HepG2 (cell line): Measurements from ENCODE around the gene ROMO1. TPM values are rescaled to one million over a fixed set of nuclear protein-coding genes. Genes with fewer than 3 reads are reported as not detected.

Experiments used
- AKNA ChIP-seq: sonication (generic); formaldehyde crosslinking; IDR thresholded peaks from 2 replicates; pipeline ENCODE4 v1.4.0; 2020; ENCODE audit warnings: missing genetic modification reagents, borderline replicate concordance
- FOXK2 ChIP-seq: fragments of 450-650 bp; IDR thresholded peaks from 2 replicates; pipeline ENCODE4 v1.6.1; 2016
- HBP1 ChIP-seq: IDR thresholded peaks from 2 replicates; pipeline ENCODE4 v1.6.1; 2016; ENCODE audit warnings: low read depth, control low read depth
- HMGA1 ChIP-seq: sonication (generic); formaldehyde crosslinking; conservative IDR thresholded peaks from 2 replicates; pipeline ENCODE4 v1.4.0; 2020; ENCODE audit warnings: missing genetic modification reagents
- IKZF4 ChIP-seq: sonication (generic); formaldehyde crosslinking; IDR thresholded peaks from 2 replicates; pipeline ENCODE4 v1.5.1; 2020; ENCODE audit warnings: borderline replicate concordance, mild to moderate bottlenecking, low read depth, missing genetic modification reagents; ENCODE audit errors: not compliant biosample characterization
- KDM6A ChIP-seq: IDR thresholded peaks from 2 replicates; pipeline ENCODE4 v1.6.1; 2016; ENCODE audit warnings: low read depth
- KLF11 ChIP-seq: IDR thresholded peaks from 2 replicates; pipeline ENCODE4 v1.6.1; 2016; ENCODE audit warnings: missing compliant biosample characterization
- MAFK ChIP-seq, 2 experiments: IDR thresholded peaks in 1 of 2; conservative IDR thresholded peaks in 1 of 2; 2 replicates each; pipeline ENCODE4 v1.6.1; 2011; ENCODE audit warnings: improper control_type of control experiment in 2 of 2, low read length in 2 of 2
- PHF20 ChIP-seq: sonication (generic); formaldehyde crosslinking; IDR thresholded peaks from 2 replicates; pipeline ENCODE4 v1.5.0; 2020; ENCODE audit warnings: mild to moderate bottlenecking, missing genetic modification reagents
- RBM22 ChIP-seq: fragments of 200-400 bp; formaldehyde crosslinking; optimal IDR thresholded peaks from 2 replicates; pipeline ENCODE3; 2017; ENCODE audit warnings: mild to moderate bottlenecking, low read length, moderate library complexity
- RCOR2 ChIP-seq: IDR thresholded peaks from 2 replicates; pipeline ENCODE4 v1.6.1; 2016; ENCODE audit warnings: missing biosample characterization, missing genetic modification reagents
- SMAD9 ChIP-seq: sonication (generic); formaldehyde crosslinking; IDR thresholded peaks from 2 replicates; pipeline ENCODE4 v1.5.1; 2020; ENCODE audit warnings: mild to moderate bottlenecking, missing genetic modification reagents
- THYN1 ChIP-seq: sonication (generic); formaldehyde crosslinking; IDR thresholded peaks from 2 replicates; pipeline ENCODE4 v1.8.1; 2023; ENCODE audit warnings: low read depth, mild to moderate bottlenecking, moderate library complexity, missing genetic modification reagents, borderline replicate concordance
- ZNF589 ChIP-seq: sonication (generic); formaldehyde crosslinking; conservative IDR thresholded peaks from 2 replicates; pipeline ENCODE4 v1.8.0; 2022; ENCODE audit warnings: mild to moderate bottlenecking, moderate library complexity, missing genetic modification reagents
- ZNF619 ChIP-seq: sonication (generic); formaldehyde crosslinking; IDR thresholded peaks from 2 replicates; pipeline ENCODE4 v1.4.0; 2020; ENCODE audit warnings: mild to moderate bottlenecking, missing genetic modification reagents
- polyA plus RNA-seq, 8 experiments: library from polyadenylated mRNA; depleted of rRNA in 3 of 8; stranded (reverse) in 7 of 8; unstranded in 1 of 8; fragments of >200 nt; fragmentation: Illumina TruSeq in 4 of 8; extraction: Trizol in 4 of 8; gene quantifications; 2 replicates each; pipeline versions ENCODE4 v1.2.1 to v1.2.3, GENCODE V29; 2011 to 2016; ENCODE audit warnings: low read depth in 4 of 8, missing spikeins in 1 of 8, mixed read lengths in 1 of 8; ENCODE audit not compliant: insufficient read depth in 1 of 8
- total RNA-seq, 5 experiments: library from RNA; depleted of rRNA; stranded (reverse); fragments of >200 nt; fragmentation: Illumina TruSeq; extraction: Trizol; gene quantifications; 2 replicates each; pipeline ENCODE4 v1.2.3, GENCODE V29; 2016; ENCODE audit warnings: low read depth in 1 of 5
- TF ChIP-seq, protein P1 (sequence below): sonication (generic); formaldehyde crosslinking; IDR thresholded peaks from 2 replicates; pipeline ENCODE4 v1.5.0; 2020; ENCODE audit warnings: mild to moderate bottlenecking, missing genetic modification reagents, borderline replicate concordance
- TF ChIP-seq, protein P2 (sequence below): sonication (generic); formaldehyde crosslinking; IDR thresholded peaks from 2 replicates; pipeline ENCODE4 v1.8.1; 2023; ENCODE audit warnings: missing genetic modification reagents, inconsistent platforms, borderline replicate concordance

Gene ROMO1
- total and polyA plus RNA-seq, 2 of the 13 experiments (the other 11 are each of a cell fraction or from before 2014, with no cell fraction given) = 636 to 755 TPM

GRCh38 chr20:35734777-35735649 lies 35.8 kb downstream of the ROMO1 start (continued):
- TF ChIP-seq HBP1 (CRISPR knock-in tag) (no peak), PHF20 (CRISPR knock-in tag) (no peak), IKZF4 (CRISPR knock-in tag) (no peak), THYN1 (CRISPR knock-in tag) (no peak), ZNF619 (CRISPR knock-in tag) (no peak), FOXK2 (no peak), HMGA1 (CRISPR knock-in tag) (no peak), KDM6A (CRISPR knock-in tag) (no peak), RBM22 (peak; percentile 97), ZNF589 (CRISPR knock-in tag) (no peak), KLF11 (CRISPR knock-in tag) (no peak), AKNA (CRISPR knock-in tag) (0 out of 2 replicates have a peak, but pooled peaks have one; percentile 69), SMAD9 (CRISPR knock-in tag) (no peak), RCOR2 (CRISPR knock-in tag) (no peak), MAFK (conservative IDR thresholded peaks at IDR 0.05 in 1 of 2, IDR thresholded peaks at IDR 0.05 in 1 of 2; ENCODE audit: low read length in 2 of 2) (peak; percentile 28 to 43; a peak in 2 of 4 replicates)
- TF ChIP-seq, protein P1, sequence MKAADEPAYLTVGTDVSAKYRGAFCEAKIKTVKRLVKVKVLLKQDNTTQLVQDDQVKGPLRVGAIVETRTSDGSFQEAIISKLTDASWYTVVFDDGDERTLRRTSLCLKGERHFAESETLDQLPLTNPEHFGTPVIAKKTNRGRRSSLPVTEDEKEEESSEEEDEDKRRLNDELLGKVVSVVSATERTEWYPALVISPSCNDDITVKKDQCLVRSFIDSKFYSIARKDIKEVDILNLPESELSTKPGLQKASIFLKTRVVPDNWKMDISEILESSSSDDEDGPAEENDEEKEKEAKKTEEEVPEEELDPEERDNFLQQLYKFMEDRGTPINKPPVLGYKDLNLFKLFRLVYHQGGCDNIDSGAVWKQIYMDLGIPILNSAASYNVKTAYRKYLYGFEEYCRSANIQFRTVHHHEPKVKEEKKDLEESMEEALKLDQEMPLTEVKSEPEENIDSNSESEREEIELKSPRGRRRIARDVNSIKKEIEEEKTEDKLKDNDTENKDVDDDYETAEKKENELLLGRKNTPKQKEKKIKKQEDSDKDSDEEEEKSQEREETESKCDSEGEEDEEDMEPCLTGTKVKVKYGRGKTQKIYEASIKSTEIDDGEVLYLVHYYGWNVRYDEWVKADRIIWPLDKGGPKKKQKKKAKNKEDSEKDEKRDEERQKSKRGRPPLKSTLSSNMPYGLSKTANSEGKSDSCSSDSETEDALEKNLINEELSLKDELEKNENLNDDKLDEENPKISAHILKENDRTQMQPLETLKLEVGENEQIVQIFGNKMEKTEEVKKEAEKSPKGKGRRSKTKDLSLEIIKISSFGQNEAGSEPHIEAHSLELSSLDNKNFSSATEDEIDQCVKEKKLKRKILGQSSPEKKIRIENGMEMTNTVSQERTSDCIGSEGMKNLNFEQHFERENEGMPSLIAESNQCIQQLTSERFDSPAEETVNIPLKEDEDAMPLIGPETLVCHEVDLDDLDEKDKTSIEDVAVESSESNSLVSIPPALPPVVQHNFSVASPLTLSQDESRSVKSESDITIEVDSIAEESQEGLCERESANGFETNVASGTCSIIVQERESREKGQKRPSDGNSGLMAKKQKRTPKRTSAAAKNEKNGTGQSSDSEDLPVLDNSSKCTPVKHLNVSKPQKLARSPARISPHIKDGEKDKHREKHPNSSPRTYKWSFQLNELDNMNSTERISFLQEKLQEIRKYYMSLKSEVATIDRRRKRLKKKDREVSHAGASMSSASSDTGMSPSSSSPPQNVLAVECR (CRISPR knock-in tag) = no peak
- TF ChIP-seq, protein P2, sequence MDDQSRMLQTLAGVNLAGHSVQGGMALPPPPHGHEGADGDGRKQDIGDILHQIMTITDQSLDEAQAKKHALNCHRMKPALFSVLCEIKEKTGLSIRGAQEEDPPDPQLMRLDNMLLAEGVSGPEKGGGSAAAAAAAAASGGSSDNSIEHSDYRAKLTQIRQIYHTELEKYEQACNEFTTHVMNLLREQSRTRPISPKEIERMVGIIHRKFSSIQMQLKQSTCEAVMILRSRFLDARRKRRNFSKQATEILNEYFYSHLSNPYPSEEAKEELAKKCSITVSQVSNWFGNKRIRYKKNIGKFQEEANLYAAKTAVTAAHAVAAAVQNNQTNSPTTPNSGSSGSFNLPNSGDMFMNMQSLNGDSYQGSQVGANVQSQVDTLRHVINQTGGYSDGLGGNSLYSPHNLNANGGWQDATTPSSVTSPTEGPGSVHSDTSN = no peak
